Smooth muscle cell (in vitro differentiated cells): ENCODE measurements around the gene PNO1. TPM values are rescaled to one million over a fixed set of nuclear protein-coding genes. Genes with fewer than 3 reads are reported as not detected.
"Not testable (repeated sequence)": the region's sequence is repeated elsewhere in the genome, so short reads cannot be mapped to it uniquely, and the experiment has no call there.

ENCODE experiments used
- DNase-seq: peaks from one replicate; lab custom pipeline; 2025; ENCODE audit not compliant: unreplicated experiment; lab: John Stamatoyannopoulos, UW
- H2AFZ ChIP-seq: fragments of 200-600 bp; sonication (generic); 2 replicates; pipeline ENCODE4 v1.6.0; 2016; ENCODE audit warnings: antibody characterized with exemption, low read depth, mild to moderate bottlenecking
- H3F3A ChIP-seq: fragments of 200-600 bp; sonication (generic); 2 replicates; pipeline ENCODE4 v1.6.0; 2017; ENCODE audit warnings: antibody characterized with exemption, low read depth
- H3K27ac ChIP-seq: fragments of 200-600 bp; sonication (generic); 2 replicates; pipeline ENCODE4 v1.5.1; 2016; ENCODE audit warnings: low read depth, mild to moderate bottlenecking
- H3K27me3 ChIP-seq: fragments of 200-600 bp; sonication (generic); 2 replicates; pipeline ENCODE4 v1.6.1; 2016; ENCODE audit warnings: low read depth, mild to moderate bottlenecking
- H3K36me3 ChIP-seq: fragments of 200-600 bp; sonication (generic); 2 replicates; pipeline ENCODE4 v1.5.1; 2016; ENCODE audit warnings: low read depth
- H3K4me1 ChIP-seq: fragments of 200-600 bp; sonication (generic); 2 replicates; pipeline ENCODE4 v1.5.1; 2016; ENCODE audit warnings: low read depth
- H3K4me2 ChIP-seq: fragments of 200-600 bp; sonication (generic); 2 replicates; pipeline ENCODE4 v1.6.0; 2016; ENCODE audit warnings: mild to moderate bottlenecking
- H3K4me3 ChIP-seq: fragments of 200-600 bp; sonication (generic); 2 replicates; pipeline ENCODE4 v1.5.1; 2016; ENCODE audit warnings: mild to moderate bottlenecking
- H3K79me2 ChIP-seq: fragments of 200-600 bp; sonication (generic); 2 replicates; pipeline ENCODE4 v1.6.0; 2016; ENCODE audit warnings: low read depth, mild to moderate bottlenecking
- H3K9ac ChIP-seq: fragments of 200-600 bp; sonication (generic); 2 replicates; pipeline ENCODE4 v1.6.0; 2016; ENCODE audit warnings: low read depth
- H3K9me3 ChIP-seq: fragments of 200-600 bp; sonication (generic); replicated peaks from 2 replicates; pipeline ENCODE4 v1.5.1; 2016; ENCODE audit warnings: low read depth
- H4K20me1 ChIP-seq: fragments of 200-600 bp; sonication (generic); 2 replicates; pipeline ENCODE4 v1.6.0; 2016; ENCODE audit warnings: low read depth
- WGBS: methylation state at CpG from one replicate; pipeline ENCODE4 v1.1.7; 2016; ENCODE audit warnings: low lambda C conversion rate; 5-methylcytosine and 5-hydroxymethylcytosine counted together
- polyA plus RNA-seq: library from polyadenylated mRNA; unstranded; fragments of >200 nt; fragmentation: Nextera tagmentation; extraction: Ambion mirVana; gene quantifications from 2 replicates; pipeline ENCODE4 v1.2.1, GENCODE V29; 2016
- total RNA-seq: library from RNA; depleted of rRNA; stranded (reverse); fragments of >200 nt; gene quantifications from 2 replicates; pipeline ENCODE4 v1.2.3, GENCODE V29; 2014
- TF ChIP-seq, protein P1 (sequence below): fragments of 200-600 bp; sonication (generic); IDR thresholded peaks from 2 replicates; pipeline ENCODE4 v1.5.1; 2017; ENCODE audit warnings: borderline replicate concordance, mild to moderate bottlenecking, antibody characterized with exemption; ENCODE audit not compliant: insufficient read depth, poor library complexity, severe bottlenecking

PNO1 gene
- total RNA-seq (10.9 and 12.9 TPM in 2 replicates), polyA plus RNA-seq (19.2 and 22.7 TPM in 2 replicates)

DNA sequence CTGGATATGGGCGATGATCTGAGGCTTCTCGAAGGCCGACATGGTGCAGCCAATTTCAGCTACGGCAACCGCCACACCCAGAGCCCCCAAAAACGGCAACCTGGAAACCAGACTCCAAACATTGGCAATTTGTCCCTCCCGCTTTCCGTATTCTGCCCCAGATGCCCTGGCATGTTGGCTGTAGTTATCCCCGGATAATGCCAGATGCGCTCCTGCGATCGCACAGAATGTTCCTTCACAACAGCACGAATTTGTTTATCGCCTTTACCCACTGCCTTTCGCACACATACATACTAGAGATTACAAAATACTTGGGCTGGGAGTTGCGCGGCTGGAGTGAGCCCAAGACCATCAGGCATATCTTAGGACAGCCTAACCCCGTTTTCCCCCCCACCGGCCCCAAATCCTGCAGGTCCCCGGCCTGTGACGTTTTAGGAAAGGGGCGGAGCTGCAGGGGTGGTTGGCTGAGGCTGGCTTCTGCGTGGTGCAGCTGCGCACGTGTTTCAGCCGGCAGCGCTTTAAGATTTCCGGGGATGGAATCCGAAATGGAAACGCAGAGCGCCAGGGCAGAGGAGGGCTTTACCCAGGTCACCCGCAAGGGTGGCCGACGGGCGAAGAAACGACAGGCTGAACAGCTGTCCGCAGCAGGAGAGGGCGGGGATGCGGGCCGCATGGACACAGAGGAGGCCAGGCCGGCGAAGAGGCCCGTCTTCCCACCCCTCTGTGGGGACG is at the start of gene PNO1:
PNO1 (plus strand) TSS at position 487 of the 732 bp plus-strand sequence; CDS start at position 534, 47 bp downstream.
- H3K4me2 ChIP-seq: peak within 1 kb of the TSS; percentile 96
- peaks cover 20% of the 10 kb centered on the region for H3K36me3 ChIP-seq
- H3K27ac ChIP-seq: peak within 1 kb of the TSS; percentile 96
- no peaks in the 10 kb centered on the region for H3K9me3 ChIP-seq
- no peaks in the 10 kb centered on the region for H4K20me1 ChIP-seq
- peaks cover 14% of the 10 kb centered on the region for H3K4me1 ChIP-seq
- WGBS: 1% methylated on average over 44 of the region's 44 CpGs
- no peaks in the 10 kb centered on the region for H3F3A ChIP-seq
- peaks cover 51% of the 10 kb centered on the region for H3K79me2 ChIP-seq
- TF ChIP-seq, protein P1, sequence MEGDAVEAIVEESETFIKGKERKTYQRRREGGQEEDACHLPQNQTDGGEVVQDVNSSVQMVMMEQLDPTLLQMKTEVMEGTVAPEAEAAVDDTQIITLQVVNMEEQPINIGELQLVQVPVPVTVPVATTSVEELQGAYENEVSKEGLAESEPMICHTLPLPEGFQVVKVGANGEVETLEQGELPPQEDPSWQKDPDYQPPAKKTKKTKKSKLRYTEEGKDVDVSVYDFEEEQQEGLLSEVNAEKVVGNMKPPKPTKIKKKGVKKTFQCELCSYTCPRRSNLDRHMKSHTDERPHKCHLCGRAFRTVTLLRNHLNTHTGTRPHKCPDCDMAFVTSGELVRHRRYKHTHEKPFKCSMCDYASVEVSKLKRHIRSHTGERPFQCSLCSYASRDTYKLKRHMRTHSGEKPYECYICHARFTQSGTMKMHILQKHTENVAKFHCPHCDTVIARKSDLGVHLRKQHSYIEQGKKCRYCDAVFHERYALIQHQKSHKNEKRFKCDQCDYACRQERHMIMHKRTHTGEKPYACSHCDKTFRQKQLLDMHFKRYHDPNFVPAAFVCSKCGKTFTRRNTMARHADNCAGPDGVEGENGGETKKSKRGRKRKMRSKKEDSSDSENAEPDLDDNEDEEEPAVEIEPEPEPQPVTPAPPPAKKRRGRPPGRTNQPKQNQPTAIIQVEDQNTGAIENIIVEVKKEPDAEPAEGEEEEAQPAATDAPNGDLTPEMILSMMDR: no peak
- H3K27me3 ChIP-seq: no peaks in the 10 kb centered on the region
- peak within 1 kb of the TSS; percentile 94 for H2AFZ ChIP-seq
- H3K9ac ChIP-seq: peak within 1 kb of the TSS; percentile 97
- peak; percentile 82 for DNase-seq
- H3K4me3 ChIP-seq: peak within 1 kb of the TSS; percentile 79

DNA sequence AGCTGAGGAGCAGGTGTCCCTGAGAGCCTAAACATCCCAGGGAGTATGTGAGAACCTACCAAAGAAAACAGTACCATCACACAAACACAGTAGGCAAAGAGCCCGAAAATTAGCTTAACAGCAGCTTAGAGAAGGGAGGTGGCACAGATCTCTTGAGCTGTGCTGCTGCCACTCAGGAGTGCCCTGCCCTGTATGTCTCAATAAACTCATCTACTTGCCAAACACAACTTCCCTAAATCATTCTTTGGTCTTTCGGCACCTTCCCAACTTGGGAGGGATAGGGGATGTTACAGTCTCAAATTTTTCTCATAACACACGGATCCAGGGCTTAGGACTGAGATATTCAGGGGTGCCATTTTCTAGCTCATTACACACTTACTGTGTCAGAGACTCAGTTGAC is 49.6 kb upstream of the PNO1 start:
- Histone ChIP-seq H3K4me2 (no peak overlapping the region), H3K9me3 (no peaks in the 10 kb centered on the region), H3K9ac (no peak overlapping the region), H4K20me1 (no peaks in the 10 kb centered on the region), H3K27ac (no peak overlapping the region), H3K4me1 (no peaks in the 10 kb centered on the region), H3K27me3 (no peaks in the 10 kb centered on the region), H3K79me2 (no peaks in the 10 kb centered on the region), H3F3A (no peaks in the 10 kb centered on the region), H3K36me3 (no peaks in the 10 kb centered on the region), H2AFZ (no peak overlapping the region), H3K4me3 (no peak overlapping the region)
- TF ChIP-seq, protein P1: no peak
- 94% methylated on average over 3 of the region's 3 CpGs for WGBS
- DNase-seq: no peak

DNA sequence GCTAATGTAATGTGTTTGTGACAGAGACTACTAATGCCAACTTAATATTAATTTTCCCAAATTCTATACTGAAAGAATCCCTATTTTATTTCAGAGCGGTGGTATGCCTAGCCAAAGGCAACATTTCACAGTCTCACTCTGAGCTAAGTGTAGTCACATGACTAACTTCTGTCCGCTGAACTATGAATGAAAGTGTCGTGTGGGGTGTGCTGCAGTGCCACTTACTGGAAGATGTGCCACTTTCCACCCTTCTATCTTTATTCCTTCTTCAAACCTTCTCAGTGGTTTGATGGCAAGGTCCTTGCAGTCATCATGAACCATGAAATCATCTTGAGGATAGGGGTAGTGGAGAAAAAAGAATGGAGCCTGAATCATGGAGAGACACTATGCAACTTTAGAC is 47.6 kb upstream of the PNO1 start:
- Histone ChIP-seq H3K9ac (no peak overlapping the region), H3K9me3 (no peaks in the 10 kb centered on the region), H4K20me1 (no peaks in the 10 kb centered on the region), H3K27ac (no peak overlapping the region), H3F3A (no peaks in the 10 kb centered on the region), H3K4me2 (no peak overlapping the region), H3K27me3 (no peaks in the 10 kb centered on the region), H3K79me2 (no peaks in the 10 kb centered on the region), H3K4me1 (no peaks in the 10 kb centered on the region), H2AFZ (no peak overlapping the region), H3K36me3 (no peaks in the 10 kb centered on the region), H3K4me3 (no peak overlapping the region)
- TF ChIP-seq, protein P1: no peak
- WGBS: 72% methylated on average over 3 of the region's 3 CpGs
- no peak for DNase-seq

DNA sequence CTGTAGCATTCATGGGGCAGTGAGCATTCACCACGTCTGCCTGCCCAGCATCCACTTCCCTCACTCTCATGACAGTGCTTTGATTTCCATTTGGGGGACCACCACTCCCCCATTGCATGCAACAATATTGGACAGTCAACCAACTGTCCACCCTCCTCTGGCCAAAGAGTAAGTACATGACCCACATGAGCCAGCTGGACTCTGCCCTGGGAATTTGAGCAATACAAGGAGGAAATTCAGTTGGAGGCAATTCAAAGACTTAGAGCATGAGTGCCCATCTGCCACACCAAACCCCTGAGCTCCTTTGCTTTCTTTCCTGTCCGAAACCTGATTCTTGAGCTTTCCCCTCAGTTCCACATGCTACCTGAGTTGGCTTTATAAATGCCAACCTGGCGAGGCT is 41.7 kb upstream of the PNO1 start:
- H2AFZ ChIP-seq: no peak overlapping the region
- H3K36me3 ChIP-seq: no peaks in the 10 kb centered on the region
- H3K4me2 ChIP-seq: no peak overlapping the region
- H4K20me1 ChIP-seq: no peaks in the 10 kb centered on the region
- H3K4me1 ChIP-seq: no peaks in the 10 kb centered on the region
- H3K9me3 ChIP-seq: no peaks in the 10 kb centered on the region
- WGBS: 90% methylated on average over 3 of the region's 3 CpGs
- TF ChIP-seq, protein P1: no peak
- no peak overlapping the region for H3K4me3 ChIP-seq
- H3F3A ChIP-seq: no peaks in the 10 kb centered on the region
- H3K79me2 ChIP-seq: no peaks in the 10 kb centered on the region
- DNase-seq: no peak
- H3K9ac ChIP-seq: no peak overlapping the region
- H3K27me3 ChIP-seq: no peaks in the 10 kb centered on the region
- no peak overlapping the region for H3K27ac ChIP-seq

DNA sequence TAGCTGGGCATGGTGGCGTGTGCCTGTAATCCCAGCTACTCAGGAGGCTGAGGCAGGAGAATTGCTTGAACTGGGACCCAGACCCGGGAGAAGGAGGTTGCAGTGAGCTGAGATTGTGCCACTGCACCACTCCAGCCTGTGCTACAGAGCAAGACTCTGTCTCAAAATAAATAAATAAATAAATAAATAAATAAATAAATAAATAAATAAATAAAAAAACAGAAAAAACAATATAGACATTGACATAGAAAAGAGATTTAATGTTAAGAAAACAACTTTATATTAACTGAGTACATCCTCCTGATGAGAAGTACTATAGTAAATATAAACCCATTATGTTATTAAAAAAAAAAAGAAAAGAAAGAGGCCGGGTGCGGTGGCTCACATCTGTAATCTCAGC is 39.8 kb upstream of the PNO1 start:
- H3K36me3 ChIP-seq, DNase-seq, H3K4me2 ChIP-seq, H3F3A ChIP-seq, H3K79me2 ChIP-seq, H3K27ac ChIP-seq, H4K20me1 ChIP-seq, H2AFZ ChIP-seq, H3K9me3 ChIP-seq, H3K4me1 ChIP-seq, H3K27me3 ChIP-seq, H3K9ac ChIP-seq, H3K4me3 ChIP-seq: not testable (repeated sequence)
- 90% methylated on average over 4 of the region's 4 CpGs for WGBS
